Stimulated activated CD8-positive, alpha-beta memory T cell treated with anti-CD3 and anti-CD28 coated beads, Interleukin-2, amount 100 ng/mL, for 1 hour (primary cell): ENCODE data around the gene KLHL3.

Experiments used
- DNase-seq, 2 donors: peaks; one replicate each; pipeline ENCODE4 v3.0.0-alpha.2; 2020; ENCODE audit warnings: low read depth in 2 of 2

Gene KLHL3

DNA sequence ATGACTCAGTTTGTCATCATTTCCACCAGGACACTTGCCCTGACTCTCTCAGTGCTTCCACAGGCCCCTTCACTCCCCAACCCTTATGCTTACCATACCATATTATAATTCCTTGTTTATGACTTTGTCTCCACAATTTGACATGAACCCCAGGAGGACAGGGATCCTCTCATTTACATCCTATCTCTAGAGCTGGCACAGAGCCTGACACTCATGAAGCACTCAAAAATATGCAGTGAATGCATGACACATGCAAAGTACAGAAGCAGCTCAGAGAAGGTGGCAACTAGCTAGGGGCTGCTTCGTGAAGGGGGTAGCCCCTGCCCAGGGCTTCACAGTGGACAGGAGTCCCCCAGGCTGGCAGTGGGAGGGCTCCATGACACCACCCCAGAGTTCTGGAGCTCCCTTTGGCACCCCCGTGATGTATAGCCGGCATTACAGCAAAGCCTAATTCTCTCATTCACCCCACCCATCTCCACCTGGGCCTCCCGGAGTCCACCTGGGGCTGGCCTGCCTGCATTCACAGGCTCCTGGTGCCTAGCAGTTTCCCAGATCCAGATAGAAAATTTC lies 124.8 kb downstream of the KLHL3 start:
- DNase-seq: no peak

DNA sequence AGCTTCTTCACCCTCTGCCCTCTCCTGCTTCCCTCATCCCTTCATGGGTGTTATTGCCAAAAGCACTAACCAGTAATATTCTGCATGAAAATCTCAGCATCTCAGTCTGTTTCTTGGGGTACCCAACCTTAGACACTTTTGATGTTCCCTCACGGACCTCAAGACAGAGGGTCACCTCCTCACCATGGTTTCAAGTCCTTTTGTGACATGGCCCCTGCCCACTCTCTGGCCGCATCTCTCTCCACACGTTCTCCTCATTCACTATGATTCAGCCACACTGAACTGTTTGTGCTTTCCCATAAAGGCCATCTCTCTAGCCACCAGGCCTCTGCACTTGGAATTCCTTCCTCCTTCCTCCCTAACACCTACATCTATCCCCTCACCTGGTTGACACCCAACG lies 125.3 kb downstream of the KLHL3 start:
- no peak for DNase-seq

DNA sequence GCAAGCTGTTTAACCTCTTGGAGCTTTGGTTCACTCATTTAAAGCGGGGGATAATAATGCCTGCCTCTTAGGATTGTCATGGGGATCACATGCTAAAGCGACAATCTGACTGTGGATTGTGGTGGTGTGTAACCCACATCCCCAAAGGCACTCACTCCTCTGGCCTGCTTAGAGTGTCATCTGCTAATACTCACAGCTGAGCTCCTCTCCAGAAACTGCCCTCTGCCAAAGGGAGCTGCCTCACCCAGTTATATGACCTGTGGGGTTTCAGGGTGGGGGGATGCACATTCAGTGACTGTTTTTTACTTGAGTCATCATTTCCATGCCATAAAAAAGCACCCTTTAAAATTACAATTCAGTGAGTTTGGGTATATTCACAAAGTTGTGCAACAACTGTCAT lies 126.8 kb downstream of the KLHL3 start:
- no peak for DNase-seq

DNA sequence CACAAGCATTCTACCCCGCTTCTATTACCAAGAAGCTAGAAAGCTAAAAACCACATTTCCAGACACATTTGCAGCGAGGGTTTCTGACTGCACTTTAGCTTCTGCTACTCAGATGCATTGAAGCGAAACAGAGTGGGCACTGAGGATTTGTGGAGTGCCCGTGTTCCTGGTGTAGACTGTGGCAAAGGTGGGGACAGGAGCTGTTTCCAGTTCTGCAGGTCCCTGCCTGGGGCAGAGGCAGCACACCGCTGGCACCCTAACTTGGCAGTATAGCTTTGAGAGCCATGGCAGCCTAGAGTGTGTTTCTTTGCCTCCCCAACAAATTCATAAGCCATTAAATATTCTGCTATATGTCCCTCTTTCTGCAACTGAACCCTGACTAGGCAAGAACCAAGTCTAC lies 128.1 kb downstream of the KLHL3 start:
- DNase-seq: no peak

DNA sequence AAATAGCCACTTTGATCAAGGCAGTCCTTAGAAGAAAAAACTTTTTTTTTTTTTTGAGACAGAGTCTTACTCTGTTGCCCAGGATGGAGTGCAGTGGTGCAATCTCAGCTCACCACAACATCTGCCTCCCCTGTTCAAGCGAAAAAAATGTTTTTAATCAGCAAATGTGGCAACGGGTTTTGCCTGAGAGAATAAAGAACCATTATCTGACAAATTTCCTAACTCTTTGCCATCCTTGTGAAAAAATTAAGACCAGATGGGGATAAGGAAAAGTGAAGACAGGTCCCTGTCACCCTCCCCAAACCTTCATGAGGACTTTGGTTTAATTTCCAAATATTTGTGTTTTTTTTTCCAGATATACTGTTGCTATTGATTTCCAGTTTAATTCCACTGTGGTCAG lies 129.5 kb downstream of the KLHL3 start:
- no peak for DNase-seq

DNA sequence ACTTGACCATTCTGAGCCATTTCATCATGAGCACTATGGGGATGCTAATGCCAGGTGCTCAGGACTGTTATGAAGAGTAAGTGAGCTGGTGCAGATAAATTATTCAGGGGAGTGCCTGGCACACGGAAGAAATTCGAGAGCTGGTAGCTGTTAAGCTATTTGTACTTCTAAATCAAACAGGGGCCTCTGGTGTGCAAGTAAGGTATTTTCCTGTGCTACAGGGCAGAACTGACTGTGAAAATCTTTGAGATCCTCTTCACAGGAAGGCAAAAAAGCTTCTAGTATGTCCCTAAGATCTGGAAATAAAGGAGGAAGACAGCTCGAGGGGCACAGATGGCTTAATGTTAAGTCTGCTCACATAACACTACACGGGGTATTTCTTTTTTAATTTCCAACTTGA lies 130.5 kb downstream of the KLHL3 start:
- DNase-seq: no peak

DNA sequence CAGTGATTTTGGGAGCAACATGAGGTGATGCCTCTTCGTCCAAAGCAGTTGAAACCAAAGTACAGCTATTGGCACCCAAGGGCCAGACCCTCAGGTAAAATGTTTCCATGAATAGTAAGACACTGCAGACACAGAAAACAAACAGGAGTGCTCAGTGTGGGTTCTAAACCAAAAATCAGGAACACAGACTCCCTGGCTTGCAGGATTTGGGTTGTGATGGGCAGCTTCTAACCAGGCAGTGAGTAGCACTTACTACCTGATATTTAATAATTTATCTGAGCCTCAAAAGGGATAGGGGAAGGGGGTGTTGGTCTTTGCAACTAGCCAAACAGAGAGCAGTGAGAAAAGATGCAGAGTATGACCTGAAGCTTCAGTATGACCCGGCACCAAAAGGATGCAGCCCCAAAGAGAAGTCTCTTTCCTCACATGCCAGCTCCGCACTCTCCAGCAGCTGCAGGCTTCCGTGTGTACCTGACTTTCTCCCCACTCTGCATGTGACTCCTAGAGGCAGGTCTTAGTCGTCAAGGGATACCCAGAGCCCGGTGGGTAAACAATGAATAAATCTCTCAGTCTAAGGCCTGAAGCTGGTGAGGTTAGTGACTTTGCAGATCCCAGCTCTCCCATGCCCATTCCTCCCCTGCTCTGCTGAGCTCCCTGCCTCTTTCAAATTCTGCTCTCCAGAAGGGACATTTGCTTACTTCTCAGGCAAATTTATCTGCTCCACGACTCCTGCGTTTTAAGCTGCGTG lies 131.4 kb downstream of the KLHL3 start:
- no peak for DNase-seq

DNA sequence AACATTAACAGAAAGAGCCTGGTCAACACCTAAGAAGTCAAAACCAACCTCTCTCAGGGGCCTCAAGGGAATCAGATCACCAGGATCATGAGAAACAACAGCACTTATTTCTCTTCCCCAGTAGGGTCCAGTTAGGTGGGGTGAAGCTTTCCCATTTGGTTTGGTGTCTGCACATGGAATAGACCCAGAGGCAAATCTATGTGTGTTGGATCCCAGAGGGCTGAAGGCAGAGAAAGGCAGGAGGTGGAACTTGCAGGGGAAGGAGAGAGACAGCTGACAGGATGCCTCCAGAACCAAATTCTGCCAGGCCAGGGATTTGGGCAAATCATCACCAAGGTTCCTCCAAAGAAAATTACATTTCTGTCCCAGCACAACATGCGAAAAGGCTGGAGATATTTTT lies 132.0 kb downstream of the KLHL3 start:
- DNase-seq: no peak

DNA sequence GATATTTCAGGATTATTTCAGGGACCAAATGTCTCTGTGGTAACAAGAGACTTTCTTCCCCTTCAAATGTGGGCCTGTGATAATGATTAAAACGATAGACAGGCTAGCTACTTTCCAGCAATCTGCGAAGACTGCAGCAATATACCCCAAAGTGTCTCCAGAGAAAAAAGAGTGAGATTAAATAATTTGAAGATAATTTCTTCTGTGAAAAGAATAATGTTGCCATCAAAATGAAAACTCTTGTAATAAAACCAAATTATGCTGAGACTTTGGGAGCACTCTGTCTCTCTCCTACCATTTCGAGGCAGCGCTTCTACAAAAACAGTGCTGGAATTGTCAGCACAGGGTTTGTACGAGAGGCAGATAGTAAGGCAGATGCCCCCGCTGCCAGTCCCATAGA lies 132.5 kb downstream of the KLHL3 start:
- DNase-seq: no peak

DNA sequence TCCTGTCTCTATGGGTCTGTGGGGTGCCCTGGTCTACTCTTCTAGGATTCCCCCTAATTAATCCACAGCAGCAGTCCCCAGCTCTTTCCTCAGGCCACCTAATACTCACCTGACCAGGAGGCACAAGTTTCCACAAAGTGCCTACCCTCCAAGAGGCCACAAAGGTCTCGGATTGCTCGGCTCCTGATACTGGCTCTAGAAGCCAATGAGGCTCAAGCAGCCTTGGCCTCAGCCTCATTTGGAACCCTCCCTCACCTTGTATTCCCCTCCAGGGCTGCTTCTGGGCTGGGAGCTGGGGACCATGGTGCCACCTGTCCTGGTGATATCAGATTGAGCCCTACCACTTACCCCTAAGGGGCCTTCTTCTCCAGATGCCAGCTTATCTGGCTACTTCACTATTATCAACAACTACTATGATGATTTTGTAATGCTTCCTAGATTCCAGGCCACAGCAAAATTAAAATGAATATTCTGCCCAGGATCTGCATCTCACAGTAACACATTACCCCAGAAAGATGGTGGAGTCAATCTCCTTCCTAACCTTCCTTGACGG lies 133.1 kb downstream of the KLHL3 start:
- no peak for DNase-seq

DNA sequence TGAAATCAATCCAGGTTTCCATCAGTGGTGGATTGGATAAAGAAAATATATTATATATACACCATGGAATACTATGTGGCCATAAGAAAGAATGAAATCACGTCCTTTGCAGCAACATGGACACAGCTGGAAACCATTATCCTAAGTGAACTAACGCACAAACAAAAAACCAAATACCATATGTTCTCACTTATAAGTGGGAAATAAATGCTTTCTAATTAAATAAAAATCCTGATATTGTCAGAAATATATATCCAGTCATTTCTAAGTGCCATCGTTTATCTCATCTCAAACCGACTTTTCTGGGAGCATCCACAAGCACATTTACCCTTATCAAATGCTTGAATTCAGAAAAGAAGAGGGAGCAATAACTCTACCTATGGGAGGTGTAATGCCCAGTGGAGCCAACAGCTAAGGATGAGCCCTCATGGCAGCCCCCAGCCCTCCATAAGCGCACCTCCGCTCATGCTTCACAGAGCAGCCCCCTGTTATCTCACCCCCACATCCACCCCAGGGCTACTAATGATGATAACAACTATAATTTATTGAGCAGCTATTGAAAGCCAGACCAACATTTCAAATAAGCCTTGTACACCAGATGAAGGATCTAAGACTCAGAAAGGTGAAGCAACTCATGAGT lies 135.0 kb downstream of the KLHL3 start:
- no peak for DNase-seq

DNA sequence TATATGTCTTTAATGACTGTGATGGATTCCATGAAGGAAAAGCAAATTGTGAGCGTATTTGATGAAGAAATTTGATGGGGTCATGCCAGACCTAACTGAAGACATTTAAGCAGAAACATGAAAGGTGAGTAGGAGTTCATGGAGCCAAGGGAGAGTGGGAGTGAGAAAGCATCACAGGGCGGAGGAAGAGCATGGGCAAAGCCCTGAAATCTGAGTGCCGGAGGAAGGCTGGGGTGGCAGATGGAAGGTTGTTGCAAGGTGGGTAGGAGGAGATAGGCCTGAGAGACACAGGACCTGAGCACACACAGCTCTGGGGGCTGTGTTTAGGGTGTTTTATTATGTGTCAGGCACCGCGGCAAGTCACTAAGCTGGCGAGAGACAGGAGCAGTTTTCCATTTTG lies 136.4 kb downstream of the KLHL3 start:
- no peak for DNase-seq

DNA sequence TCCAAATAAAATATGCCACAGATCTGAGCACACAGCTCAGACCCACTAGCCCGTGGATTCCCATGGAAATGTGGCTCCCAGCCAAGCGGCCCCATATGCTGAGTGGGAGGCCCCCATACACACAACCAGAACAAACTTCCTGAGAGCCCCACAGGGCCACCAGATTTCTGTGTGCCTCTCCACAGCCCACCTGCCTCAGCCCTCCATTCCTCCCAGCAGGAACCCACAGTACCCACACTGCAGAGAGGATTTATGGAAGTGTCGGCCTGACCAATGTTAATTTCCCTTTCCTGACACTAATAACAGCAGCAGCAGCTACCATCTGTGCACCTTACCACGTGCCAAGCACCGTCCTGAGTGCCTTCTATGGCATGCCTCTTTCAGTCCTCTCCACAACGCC lies 137.5 kb downstream of the KLHL3 start:
- no peak for DNase-seq

DNA sequence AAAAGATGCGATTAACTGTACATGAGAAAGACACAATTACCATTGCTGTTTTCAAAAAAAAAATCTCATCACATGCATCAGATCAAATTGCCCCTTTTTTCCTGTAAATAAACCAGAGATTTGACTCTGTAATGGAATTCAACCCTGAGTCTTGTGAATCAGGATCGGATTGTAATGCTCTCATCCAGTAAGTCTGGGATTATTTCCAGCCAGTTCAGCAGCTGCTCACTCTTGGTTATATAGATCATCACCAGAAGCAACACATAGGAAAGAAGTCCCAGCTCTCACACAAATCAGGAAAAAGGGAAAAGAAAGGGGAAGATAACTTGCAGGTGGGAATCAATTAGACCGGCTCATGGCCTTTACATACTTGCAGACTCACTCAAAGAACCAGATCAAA lies 138.9 kb downstream of the KLHL3 start:
- DNase-seq: no peak

DNA sequence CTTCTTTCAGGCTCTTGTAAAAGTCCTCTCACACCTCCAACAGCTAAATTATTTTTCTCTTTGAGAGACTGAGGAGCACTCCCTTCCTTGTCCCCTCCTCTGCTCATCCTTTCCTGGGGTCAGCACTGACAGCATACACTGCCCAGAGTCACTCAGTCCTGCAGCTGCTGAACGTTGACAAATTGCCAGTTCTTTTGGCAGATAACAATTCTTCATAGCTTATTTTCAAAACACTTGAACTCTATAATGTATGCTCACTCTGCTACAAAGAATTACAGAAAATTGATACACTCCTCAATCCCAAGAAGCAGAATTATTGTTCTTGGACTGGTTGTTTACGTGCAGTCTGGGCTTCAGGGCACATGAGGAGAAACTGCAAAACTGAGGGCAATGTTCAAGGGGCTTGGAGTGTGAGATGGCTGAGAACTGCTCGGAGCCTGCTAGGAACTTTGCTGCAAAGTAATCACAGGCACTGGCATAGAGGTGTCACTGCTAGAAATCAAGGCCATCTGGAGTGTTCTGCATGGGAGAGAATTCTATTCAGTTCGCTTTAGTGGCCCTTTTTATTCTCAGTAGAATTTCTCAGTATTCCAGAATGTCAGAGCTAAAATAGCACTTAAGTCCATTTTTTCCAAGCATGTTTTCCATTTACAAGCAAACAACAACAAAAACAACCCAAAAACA lies 140.4 kb downstream of the KLHL3 start:
- no peak for DNase-seq

DNA sequence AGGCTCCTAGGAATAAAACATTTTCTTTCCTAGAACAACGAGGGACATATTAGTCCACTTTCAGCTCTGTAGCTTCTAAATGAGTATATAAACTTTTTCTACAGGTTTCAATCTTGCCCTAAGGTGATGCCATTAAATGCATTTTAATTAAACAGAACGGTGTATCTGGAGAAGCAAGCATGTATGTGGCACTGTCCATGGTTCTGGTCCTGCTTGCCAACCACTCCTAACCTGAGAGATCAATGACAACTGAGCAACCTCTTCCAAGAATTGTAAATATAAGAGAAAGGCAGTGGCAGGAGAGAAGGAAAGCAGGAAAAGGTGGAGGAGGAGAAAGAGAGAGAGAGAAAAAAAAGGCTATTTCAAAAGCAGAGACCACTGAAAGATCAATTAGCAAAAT lies 141.2 kb downstream of the KLHL3 start:
- DNase-seq: no peak

DNA sequence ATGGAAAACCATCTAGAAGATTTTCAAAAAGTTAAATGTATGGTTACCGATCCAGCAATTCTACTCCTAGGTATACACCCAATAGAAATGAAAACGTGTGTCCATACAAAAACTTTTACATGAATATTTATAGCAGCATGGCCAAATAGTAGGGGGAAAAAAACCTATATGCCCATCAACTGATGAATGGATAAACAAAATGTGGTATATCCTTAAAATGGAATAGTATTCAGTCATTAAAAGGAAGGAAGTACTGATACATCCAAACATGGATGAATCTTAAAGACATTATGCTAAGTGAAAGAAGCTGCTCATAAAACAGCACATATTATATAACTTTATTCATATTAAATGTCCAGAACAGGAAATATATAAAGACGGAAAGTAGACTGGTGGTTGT lies 143.6 kb downstream of the KLHL3 start:
- no peak for DNase-seq

DNA sequence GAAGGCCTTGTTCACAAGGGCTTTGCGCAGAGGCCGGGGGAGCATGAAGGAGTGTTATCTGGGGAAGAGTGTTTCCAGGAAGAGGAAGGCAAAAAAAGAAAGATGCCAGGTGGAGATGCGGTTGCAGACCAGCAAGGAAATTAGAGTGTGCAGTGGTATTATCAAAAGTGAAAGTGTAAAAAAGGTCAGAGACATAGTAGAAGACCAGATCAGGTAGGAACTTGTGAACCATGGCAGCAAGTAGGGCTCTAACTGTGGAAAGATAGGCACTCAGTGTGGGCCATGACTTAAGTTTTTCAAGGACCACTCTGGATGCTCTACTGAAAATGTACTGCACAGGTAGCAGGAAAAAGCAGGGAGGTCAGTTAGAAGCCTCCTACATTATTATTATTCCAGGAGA lies 146.7 kb downstream of the KLHL3 start:
- DNase-seq: no peak

DNA sequence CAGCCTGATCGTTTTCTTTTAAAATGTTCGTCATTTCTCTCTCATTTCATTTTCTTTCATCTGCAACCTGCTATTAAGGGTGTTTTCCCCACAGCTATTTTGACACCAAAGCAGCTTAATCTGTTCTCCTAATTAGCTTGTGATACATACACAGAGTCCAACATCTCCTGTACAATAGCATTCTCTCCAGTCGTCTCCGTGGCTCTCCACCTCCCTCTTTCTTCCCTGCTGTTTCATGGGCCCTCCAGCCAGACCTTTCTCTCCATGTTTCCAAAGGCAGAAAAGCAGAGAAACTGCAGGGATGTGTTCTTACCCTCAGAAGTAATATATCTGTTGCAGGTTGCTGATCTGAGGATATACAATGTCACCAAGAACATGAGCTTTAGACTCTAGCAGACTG lies 148.0 kb downstream of the KLHL3 start:
- DNase-seq: no peak

DNA sequence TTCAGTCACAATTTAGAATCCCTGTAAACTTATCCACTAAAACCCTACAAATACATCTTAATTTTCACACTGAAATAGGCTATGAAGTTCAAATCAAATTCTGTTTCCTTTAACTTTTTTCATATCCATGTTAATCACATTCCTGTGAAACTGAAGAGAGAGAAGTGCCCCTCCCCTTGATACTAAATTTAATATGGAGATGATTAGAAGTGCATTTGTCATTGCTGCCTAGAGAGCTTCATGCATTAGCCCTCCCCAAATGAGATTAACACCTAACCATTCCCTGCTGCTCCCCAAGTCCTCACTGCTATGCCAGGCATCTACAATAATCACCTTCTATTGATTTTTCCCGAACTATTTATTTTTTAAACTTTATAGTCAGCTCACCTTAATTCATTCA lies 151.6 kb downstream of the KLHL3 start:
- no peak for DNase-seq

DNA sequence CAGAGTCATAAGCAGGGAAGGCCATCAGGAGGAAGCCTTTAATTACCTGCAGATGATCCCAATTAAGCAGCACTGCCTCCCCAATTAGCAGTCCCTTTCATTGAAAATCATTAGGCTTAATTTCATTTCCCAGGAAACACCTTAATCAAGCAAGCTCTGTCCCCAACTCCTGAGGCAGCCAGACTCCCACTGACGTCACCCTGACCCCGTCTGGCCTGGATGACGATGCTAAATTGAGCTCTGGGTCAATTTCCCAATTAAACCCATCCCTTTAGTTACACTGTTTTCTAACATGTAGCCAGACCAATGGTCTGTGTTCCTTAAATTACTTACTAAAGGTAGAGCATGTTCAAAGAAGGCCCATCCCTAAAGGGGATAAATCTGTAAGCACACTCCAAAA lies 152.8 kb downstream of the KLHL3 start:
- DNase-seq: no peak

DNA sequence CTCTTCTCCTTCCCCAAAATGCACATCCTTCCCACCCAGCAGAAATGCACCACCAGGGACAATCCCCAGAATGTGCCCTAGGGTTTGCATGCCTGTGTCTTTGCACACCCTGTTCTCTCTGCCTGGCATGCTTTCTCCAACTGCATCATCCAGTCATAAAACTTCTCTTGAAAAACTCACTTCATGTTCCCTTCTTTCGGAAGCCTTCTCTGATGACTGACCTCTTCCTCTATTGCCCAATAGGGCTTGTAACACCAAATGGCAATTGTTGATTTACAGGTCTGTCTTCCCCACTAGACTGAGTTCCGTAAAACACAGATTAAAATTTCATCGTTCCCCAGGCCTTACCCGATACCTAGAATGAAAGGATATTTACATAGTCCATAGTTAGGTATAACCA lies 153.7 kb downstream of the KLHL3 start:
- DNase-seq: no peak

DNA sequence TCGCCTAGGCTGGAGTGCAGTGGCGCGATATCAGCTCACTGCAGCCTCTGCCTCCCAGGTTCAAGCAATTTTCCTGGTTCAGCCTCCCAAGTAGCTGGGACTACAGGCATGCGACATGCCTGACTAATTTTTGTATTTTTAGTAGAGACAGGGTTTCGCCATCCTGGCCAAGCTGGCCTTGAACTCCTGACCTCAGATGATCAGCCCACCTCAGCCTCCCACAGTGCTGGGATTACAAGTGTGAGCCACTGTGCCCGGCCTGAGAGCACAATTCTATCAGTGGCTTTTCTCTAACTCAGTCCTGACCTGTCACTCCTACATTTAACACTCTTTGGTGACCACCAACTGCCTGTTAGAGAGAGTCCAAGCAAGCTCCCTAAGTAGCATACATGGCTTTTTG lies 154.1 kb downstream of the KLHL3 start:
- DNase-seq: no peak
